ENCODE results near the gene POLR3E. TPM values are rescaled to one million over a fixed set of nuclear protein-coding genes. Genes with fewer than 3 reads are reported as not detected.

The POLR3E gene
- total RNA-seq, 4 donors from 2014 or later = 21.5 to 57.2 (median 37.7) TPM

GRCh38 chr16:22370038-22370820 is 73.0 kb downstream of the POLR3E start:
- Histone ChIP-seq H3K27me3 (no peaks in the 10 kb centered on the region), H3K4me3 (peak overlapping the region in 1 of 4 donors; percentile 9), H3K4me1 (peaks cover 4 to 93% (median 40%) of the 10 kb centered on the region in 3 donors), H3K36me3 (no peaks in the 10 kb centered on the region), H3K9me3 (no peaks in the 10 kb centered on the region), H3K27ac (peak overlapping the region; percentile 9 to 93 (median 84))
- WGBS, 2 donors = 40 to 49% methylated on average over 2 of the region's 2 CpGs
- DNase-seq = no peak
- TF ChIP-seq CTCF (IDR thresholded peaks at IDR 0.05) (no peak), POLR2A (IDR thresholded peaks at IDR 0.05) (no peak)
- intact Hi-C loops (cut with DNase I) = no loop called here

GRCh38 chr16:22372882-22373661 is 75.9 kb downstream of the POLR3E start:
- TF ChIP-seq POLR2A (IDR thresholded peaks at IDR 0.05) = no peak
- TF ChIP-seq CTCF (IDR thresholded peaks at IDR 0.05) = no peak
- intact Hi-C loops (cut with DNase I) = no loop called here
- Histone ChIP-seq H3K27me3 (peaks cover 0 to 3% (median 0%) of the 10 kb centered on the region in 4 donors), H3K9me3 (no peaks in the 10 kb centered on the region), H3K4me1 (peaks cover 7 to 72% (median 38%) of the 10 kb centered on the region in 3 donors), H3K36me3 (no peaks in the 10 kb centered on the region), H3K27ac (peak overlapping the region; percentile 84 to 93 (median 90)), H3K4me3 (peak overlapping the region; percentile 68 to 85 (median 74))
- WGBS, 2 donors = 40 to 43% methylated on average over 14 of the region's 14 CpGs
- no peak for DNase-seq

GRCh38 chr16:22373662-22374310 is 76.6 kb downstream of the POLR3E start:
- peaks cover 0 to 3% (median 0%) of the 10 kb centered on the region in 4 donors for H3K27me3 ChIP-seq
- DNase-seq = no peak
- 0 to 2% methylated on average over 12 to 32 of the region's 51 CpGs for WGBS, 2 donors
- no peak for TF ChIP-seq CTCF (IDR thresholded peaks at IDR 0.05)
- TF ChIP-seq POLR2A (IDR thresholded peaks at IDR 0.05) = no peak
- intact Hi-C loops (cut with DNase I) = no loop called here
- H3K4me3 ChIP-seq = peak overlapping the region; percentile 68 to 85 (median 74)
- no peaks in the 10 kb centered on the region for H3K36me3 ChIP-seq
- no peaks in the 10 kb centered on the region for H3K9me3 ChIP-seq
- H3K4me1 ChIP-seq = peaks cover 7 to 65% (median 32%) of the 10 kb centered on the region in 3 donors
- H3K27ac ChIP-seq = peak overlapping the region; percentile 84 to 93 (median 90)

GRCh38 chr16:22374311-22375116 is 77.3 kb downstream of the POLR3E start, which contains the start of gene CDR2:
CDR2 (minus strand) TSS chr16:22374619; CDS start chr16:22374309, 310 bp downstream.
- Histone ChIP-seq H3K36me3 (no peaks in the 10 kb centered on the region), H3K4me3 (peak within 1 kb of the TSS; percentile 68 to 85 (median 74)), H3K9me3 (no peaks in the 10 kb centered on the region), H3K4me1 (peaks cover 7 to 57% (median 26%) of the 10 kb centered on the region in 3 donors), H3K27ac (peak within 1 kb of the TSS; percentile 84 to 93 (median 90)), H3K27me3 (peaks cover 0 to 3% (median 0%) of the 10 kb centered on the region in 4 donors)
- TF ChIP-seq POLR2A (IDR thresholded peaks at IDR 0.05) (peak in 3 of 4 donors; percentile 66 to 96 (median 88)), CTCF (IDR thresholded peaks at IDR 0.05) (peak in 1 of 6 experiments; percentile 6)
- peak; percentile 83 for DNase-seq
- 0 to 2% methylated on average over 14 to 16 of the region's 96 CpGs for WGBS, 2 donors
- intact Hi-C loops (cut with DNase I) = no loop called here

Data from esophagus squamous epithelium (tissue), 5 donors.